Lung (tissue), 12 donors: ENCODE results near the gene STARD5. TPM values are rescaled to one million over a fixed set of nuclear protein-coding genes. Genes with fewer than 3 reads are reported as not detected.

Source experiments
- ATAC-seq: fragments of 200-7000 bp; cut with Tn5 transposase; one replicate; pipeline ENCODE4 v1.9.1; 2020; ENCODE audit warnings: moderate number of reproducible peaks; ENCODE audit not compliant: insufficient read depth, low FRiP score
- DNase-seq, 3 donors: peaks; one replicate each; pipeline ENCODE4 v3.0.0-alpha.2; 2013 to 2017
- H3K27ac ChIP-seq, 2 donors: one replicate each; pipeline ENCODE4 v1.5.1; 2013; ENCODE audit warnings: mild to moderate bottlenecking in 2 of 2, moderate library complexity in 2 of 2, control low read depth in 1 of 2, inconsistent platforms in 1 of 2, low read depth in 1 of 2, low read length in 1 of 2
- H3K27me3 ChIP-seq, 3 donors: one replicate each; pipeline ENCODE4 v1.5.1; 2013; ENCODE audit warnings: low read length in 2 of 3; ENCODE audit not compliant: control insufficient read depth in 3 of 3, insufficient read depth in 3 of 3
- H3K36me3 ChIP-seq, 4 donors: one replicate each; pipeline ENCODE4 v1.5.1; 2013; ENCODE audit warnings: low read length in 4 of 4, mild to moderate bottlenecking in 1 of 4, moderate library complexity in 1 of 4; ENCODE audit not compliant: control insufficient read depth in 4 of 4, insufficient read depth in 4 of 4
- H3K4me1 ChIP-seq, 5 donors: one replicate each; pipeline ENCODE4 v1.5.1; 2013; ENCODE audit warnings: low read length in 5 of 5, mild to moderate bottlenecking in 2 of 5, moderate library complexity in 1 of 5; ENCODE audit not compliant: control insufficient read depth in 5 of 5, insufficient read depth in 5 of 5
- H3K4me3 ChIP-seq: one replicate; pipeline ENCODE4 v1.5.1; 2013; ENCODE audit warnings: mild to moderate bottlenecking, control low read depth, moderate library complexity
- H3K9ac ChIP-seq, 2 donors: one replicate each; pipeline ENCODE4 v1.5.1; 2013; ENCODE audit warnings: low read length in 2 of 2, control low read depth in 1 of 2; ENCODE audit not compliant: insufficient read depth in 1 of 2
- H3K9me3 ChIP-seq, 4 donors: one replicate each; pipeline ENCODE4 v1.5.1; 2013; ENCODE audit warnings: low read length in 3 of 4, mild to moderate bottlenecking in 1 of 4, moderate library complexity in 1 of 4; ENCODE audit not compliant: control insufficient read depth in 4 of 4, insufficient read depth in 3 of 4
- CTCF ChIP-seq: IDR thresholded peaks from 2 replicates; pipeline ENCODE4 v1.5.1; 2012; ENCODE audit warnings: mild to moderate bottlenecking; ENCODE audit errors: control extremely low read depth, extremely low read depth
- WGBS, 2 donors: extraction: QIAGEN DNeasy Blood & Tissue Kit; methylation state at CpG; one replicate each; pipeline ENCODE4 v1.1.7; 2013; 5-methylcytosine and 5-hydroxymethylcytosine counted together
- polyA plus RNA-seq, 2 donors: library from polyadenylated mRNA; stranded (reverse); fragments of 200-250 nt; gene quantifications; one replicate each; pipeline ENCODE4 v1.2.1, GENCODE V29; 2013
- total RNA-seq, 2 donors: library from RNA; depleted of rRNA in 1 of 2; stranded (reverse); fragments of >200 nt in 1 of 2; gene quantifications; one replicate each; pipeline ENCODE4 v1.2.1, GENCODE V29; 2014 to 2021
- donor health status: control.
- donor health status: control.
- donor health status: Bipolar disorder and iron deficiency.
- donor health status: healthy.
- donor health status: DM: yes; HTN: yes; CAD: no.

Gene STARD5
- total and polyA plus RNA-seq, 4 donors, result 2.9 to 7.0 (median 5.0) TPM

- Histone ChIP-seq H3K36me3 (peaks cover 0 to 36% (median 8%) of the 10 kb centered on the region in 4 donors), H3K4me1 (peaks cover 0 to 18% (median 0%) of the 10 kb centered on the region in 5 donors), H3K9me3 (no peaks in the 10 kb centered on the region), H3K4me3 (no peak overlapping the region), H3K27ac (peak overlapping the region in 1 of 2 donors; percentile 41), H3K27me3 (no peaks in the 10 kb centered on the region), H3K9ac (no peak overlapping the region)
- WGBS, 2 donors, result 86 to 90% methylated on average over 4 of the region's 4 CpGs
- no peak for TF ChIP-seq CTCF
- no peak for ATAC-seq
- DNase-seq, result no peak
Observed at GRCh38 chr15:81301385-81301784, 22.6 kb downstream of the STARD5 start.

- DNase-seq (no peak), ATAC-seq (no peak)
- H3K4me3 ChIP-seq, result no peak overlapping the region
- 65 to 74% methylated on average over 14 of the region's 14 CpGs for WGBS, 2 donors
- H3K9me3 ChIP-seq, result no peaks in the 10 kb centered on the region
- no peak overlapping the region for H3K27ac ChIP-seq
- peaks cover 0 to 20% (median 0%) of the 10 kb centered on the region in 5 donors for H3K4me1 ChIP-seq
- peaks cover 0 to 26% (median 5%) of the 10 kb centered on the region in 4 donors for H3K36me3 ChIP-seq
- H3K9ac ChIP-seq, result no peak overlapping the region
- TF ChIP-seq CTCF, result no peak
- H3K27me3 ChIP-seq, result no peaks in the 10 kb centered on the region
Observed at GRCh38 chr15:81299630-81300273, 24.2 kb downstream of the STARD5 start.

- DNase-seq, result no peak
- H3K9me3 ChIP-seq, result no peaks in the 10 kb centered on the region
- H3K4me3 ChIP-seq, result no peak overlapping the region
- 76 to 82% methylated on average over 3 of the region's 3 CpGs for WGBS, 2 donors
- H3K4me1 ChIP-seq, result peaks cover 0 to 24% (median 0%) of the 10 kb centered on the region in 5 donors
- TF ChIP-seq CTCF, result no peak
- no peaks in the 10 kb centered on the region for H3K27me3 ChIP-seq
- no peak overlapping the region for H3K9ac ChIP-seq
- no peak for ATAC-seq
- H3K36me3 ChIP-seq, result peaks cover 0 to 26% (median 5%) of the 10 kb centered on the region in 4 donors
- H3K27ac ChIP-seq, result no peak overlapping the region
Observed at GRCh38 chr15:81299156-81299555, 24.8 kb downstream of the STARD5 start.

- H3K36me3 ChIP-seq, result peaks cover 0 to 24% (median 3%) of the 10 kb centered on the region in 4 donors
- no peak for TF ChIP-seq CTCF
- no peak overlapping the region for H3K4me3 ChIP-seq
- ATAC-seq, result no peak
- H3K9ac ChIP-seq, result no peak overlapping the region
- no peaks in the 10 kb centered on the region for H3K27me3 ChIP-seq
- H3K9me3 ChIP-seq, result no peaks in the 10 kb centered on the region
- H3K27ac ChIP-seq, result peak overlapping the region in 1 of 2 donors; percentile 33
- no peak for DNase-seq
- 29 to 56% methylated on average over 6 of the region's 6 CpGs for WGBS, 2 donors
- H3K4me1 ChIP-seq, result peaks cover 0 to 24% (median 0%) of the 10 kb centered on the region in 5 donors
Observed at GRCh38 chr15:81298611-81299010, 25.3 kb downstream of the STARD5 start.
